ENCODE data around the gene APOC3.

Gene APOC3

GRCh38 chr11:116852261-116853031 is 22.7 kb downstream of the APOC3 start:
- no peak for TF ChIP-seq CTCF (IDR thresholded peaks at IDR 0.05)
- peak overlapping the region in 1 of 2 donors; percentile 13 for H3K27ac ChIP-seq
- H3K4me3 ChIP-seq = no peak overlapping the region
- DNase-seq (ENCODE audit: low spot score) = peak; percentile 57

GRCh38 chr11:116853461-116854073 is 23.9 kb downstream of the APOC3 start:
- DNase-seq (ENCODE audit: low spot score) = no peak
- H3K4me3 ChIP-seq = no peak overlapping the region
- peak overlapping the region in 1 of 2 donors; percentile 10 for H3K27ac ChIP-seq
- no peak for TF ChIP-seq CTCF (IDR thresholded peaks at IDR 0.05)

- Histone ChIP-seq H3K27ac (no peak overlapping the region), H3K4me3 (no peak overlapping the region)
- DNase-seq (ENCODE audit: low spot score) = no peak
- no peak for TF ChIP-seq CTCF (IDR thresholded peaks at IDR 0.05)
These were observed 25.7 kb downstream of the APOC3 start for GRCh38 chr11:116855413-116855812.

GRCh38 chr11:116856423-116856822 is 26.7 kb downstream of the APOC3 start:
- DNase-seq (ENCODE audit: low spot score) = no peak
- Histone ChIP-seq H3K4me3 (no peak overlapping the region), H3K27ac (no peak overlapping the region)
- no peak for TF ChIP-seq CTCF (IDR thresholded peaks at IDR 0.05)

- Histone ChIP-seq H3K27ac (no peak overlapping the region), H3K4me3 (no peak overlapping the region)
- no peak for DNase-seq (ENCODE audit: low spot score)
- no peak for TF ChIP-seq CTCF (IDR thresholded peaks at IDR 0.05)
These were observed 27.6 kb downstream of the APOC3 start for GRCh38 chr11:116857316-116857715.

GRCh38 chr11:116857936-116858335 is 28.2 kb downstream of the APOC3 start:
- Histone ChIP-seq H3K27ac (no peak overlapping the region), H3K4me3 (no peak overlapping the region)
- TF ChIP-seq CTCF (IDR thresholded peaks at IDR 0.05) = no peak
- no peak for DNase-seq (ENCODE audit: low spot score)

GRCh38 chr11:116859175-116859574 is 29.5 kb downstream of the APOC3 start:
- H3K27ac ChIP-seq = no peak overlapping the region

More at GRCh38 chr11:116859175-116859574, 29.5 kb downstream of the APOC3 start:
- no peak overlapping the region for H3K4me3 ChIP-seq
- no peak for TF ChIP-seq CTCF (IDR thresholded peaks at IDR 0.05)
- DNase-seq (ENCODE audit: low spot score) = no peak
